ENCODE measurements around the gene INMT. TPM values are rescaled to one million over a fixed set of nuclear protein-coding genes. Genes with fewer than 3 reads are reported as not detected.

Gene INMT
- total RNA-seq, 4 donors from 2014 or later = 113 to 192 (median 174) TPM

DNA sequence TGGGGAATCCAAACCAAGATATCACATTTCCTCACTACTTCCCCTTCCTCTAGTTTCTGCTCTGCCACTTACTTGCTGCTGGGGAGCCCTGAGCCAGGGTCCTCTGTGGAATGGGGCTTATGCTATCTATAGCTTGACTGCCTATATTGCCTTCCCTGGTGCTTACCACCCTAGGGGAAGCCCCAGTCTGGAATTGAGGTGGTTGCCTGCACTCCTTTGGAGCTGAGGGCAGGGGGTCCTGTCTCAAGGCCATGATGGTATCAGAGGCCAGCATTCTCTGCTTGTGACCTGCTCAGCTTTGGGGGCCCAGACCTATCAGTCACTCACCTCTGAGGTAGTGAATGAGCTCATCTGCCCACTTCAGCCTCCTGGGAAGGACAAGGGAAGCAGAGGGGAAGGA, 29.3 kb upstream of the INMT start:
- TF ChIP-seq POLR2AphosphoS5 (IDR thresholded peaks at IDR 0.05) (no peak), POLR2A (IDR thresholded peaks at IDR 0.05; ENCODE audit: low read depth) (no peak), EP300 (IDR thresholded peaks at IDR 0.05) (no peak)
- TF ChIP-seq, protein P1, sequence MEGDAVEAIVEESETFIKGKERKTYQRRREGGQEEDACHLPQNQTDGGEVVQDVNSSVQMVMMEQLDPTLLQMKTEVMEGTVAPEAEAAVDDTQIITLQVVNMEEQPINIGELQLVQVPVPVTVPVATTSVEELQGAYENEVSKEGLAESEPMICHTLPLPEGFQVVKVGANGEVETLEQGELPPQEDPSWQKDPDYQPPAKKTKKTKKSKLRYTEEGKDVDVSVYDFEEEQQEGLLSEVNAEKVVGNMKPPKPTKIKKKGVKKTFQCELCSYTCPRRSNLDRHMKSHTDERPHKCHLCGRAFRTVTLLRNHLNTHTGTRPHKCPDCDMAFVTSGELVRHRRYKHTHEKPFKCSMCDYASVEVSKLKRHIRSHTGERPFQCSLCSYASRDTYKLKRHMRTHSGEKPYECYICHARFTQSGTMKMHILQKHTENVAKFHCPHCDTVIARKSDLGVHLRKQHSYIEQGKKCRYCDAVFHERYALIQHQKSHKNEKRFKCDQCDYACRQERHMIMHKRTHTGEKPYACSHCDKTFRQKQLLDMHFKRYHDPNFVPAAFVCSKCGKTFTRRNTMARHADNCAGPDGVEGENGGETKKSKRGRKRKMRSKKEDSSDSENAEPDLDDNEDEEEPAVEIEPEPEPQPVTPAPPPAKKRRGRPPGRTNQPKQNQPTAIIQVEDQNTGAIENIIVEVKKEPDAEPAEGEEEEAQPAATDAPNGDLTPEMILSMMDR (IDR thresholded peaks at IDR 0.05) = no peak
- intact Hi-C loops (cut with DNase I) = no loop called here
- DNase-seq (ENCODE audit: extremely low spot score) = no peak

DNA sequence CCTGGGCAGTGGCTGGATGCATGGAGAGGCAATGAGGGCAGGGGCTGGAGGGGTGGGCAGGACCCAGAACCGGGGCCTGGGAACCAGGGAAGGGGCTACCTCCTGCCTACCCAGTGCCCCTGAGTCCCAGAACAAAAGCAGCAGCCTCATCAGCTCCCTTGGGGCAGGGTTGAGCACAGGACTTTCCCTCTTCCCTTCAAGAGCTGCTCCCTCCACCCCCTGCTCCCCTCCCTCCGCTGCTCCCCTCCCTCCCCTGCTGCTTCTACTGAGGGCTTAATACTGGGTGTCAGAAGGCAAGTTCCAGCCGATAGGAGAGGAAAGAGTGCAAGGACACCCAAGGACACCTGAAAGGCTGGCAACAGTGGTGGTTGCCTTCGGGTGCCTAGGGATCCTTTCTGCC, 28.2 kb upstream of the INMT start:
- intact Hi-C loops (cut with DNase I) = no loop called here
- no peak for DNase-seq (ENCODE audit: extremely low spot score)
- H3K27me3 ChIP-seq = peaks cover 0 to 10% (median 0%) of the 10 kb centered on the region in 4 donors
- no peak overlapping the region for H3K4me3 ChIP-seq
- no peak overlapping the region for H3K27ac ChIP-seq (replicated peaks in 1 of 4)
- TF ChIP-seq, protein P1 (IDR thresholded peaks at IDR 0.05) = no peak
- no peak for TF ChIP-seq EP300 (IDR thresholded peaks at IDR 0.05)
- TF ChIP-seq POLR2AphosphoS5 (IDR thresholded peaks at IDR 0.05) = no peak
- H3K9me3 ChIP-seq = peaks cover 0 to 7% (median under 1%) of the 10 kb centered on the region in 4 donors
- peaks cover 0 to 4% (median 0%) of the 10 kb centered on the region in 4 donors for H3K4me1 ChIP-seq
- no peaks in the 10 kb centered on the region for H3K36me3 ChIP-seq
- 81% methylated on average over 4 of the region's 4 CpGs for WGBS

More for the DNA sequence above, 29.3 kb upstream of the INMT start:
- peaks cover 0 to 18% (median 5%) of the 10 kb centered on the region in 4 donors for H3K9me3 ChIP-seq
- no peaks in the 10 kb centered on the region for H3K36me3 ChIP-seq
- H3K4me3 ChIP-seq = no peak overlapping the region
- peaks cover 0 to 4% (median 0%) of the 10 kb centered on the region in 4 donors for H3K4me1 ChIP-seq
- H3K27ac ChIP-seq (replicated peaks in 1 of 4) = no peak overlapping the region
- peaks cover 0 to 10% (median 0%) of the 10 kb centered on the region in 4 donors for H3K27me3 ChIP-seq

DNA sequence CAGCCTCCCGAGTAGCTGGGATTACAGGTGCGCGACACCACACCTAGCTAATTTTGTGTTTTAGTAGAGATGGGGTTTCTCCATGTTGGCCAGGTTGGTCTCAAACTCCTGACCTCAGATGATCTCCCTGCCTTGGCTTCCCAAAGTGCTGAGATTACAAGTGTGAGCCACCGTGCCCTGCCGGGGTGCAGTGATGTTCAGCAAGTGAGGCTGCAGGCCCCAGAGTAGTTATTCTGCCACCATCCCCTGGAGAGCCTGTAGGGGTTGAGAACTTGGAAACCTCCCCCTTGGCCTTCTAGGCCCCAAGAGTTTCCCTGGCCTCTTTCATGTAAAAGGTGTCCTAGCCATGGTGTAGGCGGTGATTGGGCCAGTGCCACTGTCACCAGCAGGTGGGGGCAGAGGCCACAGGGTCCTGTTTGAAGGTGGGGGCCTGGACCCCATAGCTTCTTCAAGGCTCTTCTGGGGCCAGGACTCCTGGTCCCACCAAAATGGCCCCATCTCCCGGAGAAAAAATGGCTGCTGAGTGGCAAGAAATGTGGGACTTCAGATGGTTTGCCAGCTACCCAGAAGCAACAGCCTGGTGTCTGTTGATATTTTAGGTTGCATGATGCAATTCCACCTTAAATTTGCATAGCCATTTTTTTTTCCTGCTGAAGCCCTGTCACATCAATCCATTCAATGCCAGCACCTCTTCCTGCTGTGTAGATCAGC, 25.5 kb upstream of the INMT start:
- Histone ChIP-seq H3K27ac (replicated peaks in 1 of 4) (no peak overlapping the region), H3K36me3 (no peaks in the 10 kb centered on the region), H3K4me3 (no peak overlapping the region), H3K9me3 (no peaks in the 10 kb centered on the region), H3K27me3 (peaks cover 0 to 10% (median 0%) of the 10 kb centered on the region in 4 donors), H3K4me1 (peaks cover 0 to 4% (median 2%) of the 10 kb centered on the region in 4 donors)
- WGBS = 92% methylated on average over 6 of the region's 7 CpGs
- DNase-seq (ENCODE audit: extremely low spot score) = no peak
- TF ChIP-seq POLR2AphosphoS5 (IDR thresholded peaks at IDR 0.05) = no peak
- TF ChIP-seq EP300 (IDR thresholded peaks at IDR 0.05) = no peak
- TF ChIP-seq POLR2A (IDR thresholded peaks at IDR 0.05; ENCODE audit: low read depth) = no peak
- TF ChIP-seq, protein P1 (IDR thresholded peaks at IDR 0.05) = no peak
- intact Hi-C loops (cut with DNase I) = no loop called here

DNA sequence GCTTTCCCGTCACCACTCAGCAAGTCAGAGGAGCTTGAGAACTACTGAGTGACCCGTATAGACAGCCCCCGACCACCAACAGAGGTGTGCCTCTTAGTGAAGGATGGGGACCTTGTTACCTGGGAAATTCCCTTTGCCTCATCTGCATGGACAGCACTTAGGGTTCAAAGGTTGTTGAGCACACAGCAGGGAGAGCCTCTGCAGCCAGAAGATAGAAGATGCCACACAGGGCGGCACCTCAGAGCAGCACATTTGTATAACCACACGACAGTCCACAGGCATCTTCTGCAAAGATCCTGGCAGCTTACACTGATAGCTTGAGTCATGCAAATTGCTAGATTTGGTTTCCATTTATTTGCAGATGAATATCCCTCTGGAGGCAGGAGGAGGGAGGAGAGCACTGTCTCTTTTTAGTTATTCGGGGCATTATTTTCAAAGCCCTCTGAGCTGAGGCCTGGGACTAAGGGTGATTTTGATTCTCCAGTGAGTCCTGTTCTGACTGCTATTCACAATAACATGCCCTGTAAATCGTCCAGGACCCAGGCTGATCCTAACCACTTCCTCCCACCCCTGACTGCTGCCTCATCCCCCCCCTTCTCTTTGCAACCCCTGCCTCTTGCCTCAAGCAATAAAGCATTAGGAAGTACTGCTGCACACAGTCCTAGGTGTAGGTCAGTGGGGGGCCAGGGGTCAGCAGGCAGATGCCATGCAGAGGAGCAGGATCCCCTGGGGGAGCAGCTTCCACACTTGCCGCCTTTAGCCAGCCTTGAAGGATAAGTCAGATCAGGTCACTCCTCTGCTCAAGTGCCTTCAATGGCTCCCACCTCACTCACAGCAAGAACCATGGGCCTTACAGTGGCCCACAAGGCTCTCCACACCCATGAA, 24.6 kb upstream of the INMT start:
- WGBS = 64% methylated on average over 7 of the region's 8 CpGs
- Histone ChIP-seq H3K9me3 (no peaks in the 10 kb centered on the region), H3K36me3 (no peaks in the 10 kb centered on the region), H3K4me1 (peaks cover 0 to 4% (median 2%) of the 10 kb centered on the region in 4 donors), H3K27me3 (peaks cover 0 to 10% (median 0%) of the 10 kb centered on the region in 4 donors), H3K4me3 (no peak overlapping the region), H3K27ac (replicated peaks in 1 of 4) (no peak overlapping the region)
- no peak for DNase-seq (ENCODE audit: extremely low spot score)
- TF ChIP-seq, protein P1 (IDR thresholded peaks at IDR 0.05) = no peak
- no peak for TF ChIP-seq POLR2A (IDR thresholded peaks at IDR 0.05; ENCODE audit: low read depth)
- intact Hi-C loops (cut with DNase I) = no loop called here
